Heart left ventricle (tissue), 16 donors: ENCODE measurements around the gene MAP4K2. TPM values are rescaled to one million over a fixed set of nuclear protein-coding genes. Genes with fewer than 3 reads are reported as not detected.

Experiments used
- ATAC-seq, 4 donors: fragments of 200-7000 bp; cut with Tn5 transposase; one replicate each; pipeline ENCODE4 v1.9.1; 2020 to 2022; ENCODE audit warnings: moderate library complexity in 4 of 4, mild to moderate bottlenecking in 3 of 4, moderate number of reproducible peaks in 1 of 4
- DNase-seq, 5 donors: peaks; one replicate each; pipeline ENCODE4 v3.0.0-alpha.2; 2020
- H3K27ac ChIP-seq, 12 donors: fragments of 200-600 bp; sonication (generic) in 4 of 12; one replicate each; pipeline versions ENCODE4 v1.5.0 to v1.8.0; 2016 to 2022; ENCODE audit warnings: mild to moderate bottlenecking in 2 of 12
- H3K27me3 ChIP-seq, 9 donors: fragments of 200-600 bp; sonication (generic) in 2 of 9; one replicate each; pipeline versions ENCODE4 v1.5.1 to v1.8.0; 2016 to 2022; ENCODE audit warnings: mild to moderate bottlenecking in 3 of 9
- H3K36me3 ChIP-seq, 9 donors: fragments of 200-600 bp; sonication (generic) in 2 of 9; one replicate each; pipeline versions ENCODE4 v1.5.0 to v1.8.0; 2018 to 2022; ENCODE audit warnings: mild to moderate bottlenecking in 2 of 9
- H3K4me1 ChIP-seq, 12 donors: fragments of 200-600 bp; sonication (generic) in 4 of 12; one replicate each; pipeline versions ENCODE4 v1.5.0 to v1.8.0; 2016 to 2022; ENCODE audit warnings: mild to moderate bottlenecking in 3 of 12
- H3K4me3 ChIP-seq, 12 donors: fragments of 200-600 bp; sonication (generic) in 4 of 12; one replicate each; pipeline versions ENCODE4 v1.5.0 to v1.8.0; 2017 to 2022; ENCODE audit warnings: mild to moderate bottlenecking in 9 of 12, moderate library complexity in 4 of 12
- H3K9me3 ChIP-seq, 12 donors: fragments of 200-600 bp; sonication (generic) in 4 of 12; one replicate each; pipeline versions ENCODE4 v1.5.0 to v1.8.0; 2016 to 2022; ENCODE audit warnings: mild to moderate bottlenecking in 1 of 12
- POLR2A ChIP-seq, 2 donors: fragments of 450-650 bp; IDR thresholded peaks; one replicate each; pipeline ENCODE4 v1.6.1; 2017; ENCODE audit warnings: antibody characterized with exemption in 2 of 2, mild to moderate bottlenecking in 2 of 2, moderate library complexity in 2 of 2
- WGBS, 4 donors: extraction: QIAGEN DNeasy Blood & Tissue Kit in 2 of 4; methylation state at CpG; one replicate each; pipeline versions ENCODE4 v1.1.5 to v1.1.7; 2013 to 2018; 5-methylcytosine and 5-hydroxymethylcytosine counted together
- intact Hi-C, 10 donors: fragments of 100-400 bp; cut with DNase I; formaldehyde crosslinking; loops; one replicate each; pipeline versions ENCODE4 v1.11.1 to v1.14.2; 2022
- polyA plus RNA-seq, 2 donors: library from polyadenylated mRNA; stranded (reverse); fragments of 200-250 nt; gene quantifications; one replicate each; pipeline ENCODE4 v1.2.3, GENCODE V29; 2013
- total RNA-seq, 9 donors: library from RNA; depleted of rRNA in 2 of 9; stranded (reverse); fragments of >200 nt in 2 of 9; fragmentation: NEBNext Ultra II Directional in 3 of 9; extraction: Animal tissue kit (Norgen Biotek cat#: 25700) in 3 of 9; gene quantifications; one replicate each; pipeline versions ENCODE4 v1.1.0 to v1.2.4, GENCODE V29; 2016 to 2023
- TF ChIP-seq, protein P1 (sequence below), 12 donors: fragments of 200-600 bp; sonication (generic) in 4 of 12; IDR thresholded peaks; one replicate each; pipeline versions ENCODE4 v1.5.0 to v1.8.0; 2018 to 2022; ENCODE audit warnings: antibody characterized with exemption in 12 of 12, mild to moderate bottlenecking in 5 of 12
- donor health status: ischemic (EF 13 %, LVEDD 7.1; RV severe dilation, severe dysfunction).
- donor health status: healthy with polysubstance abuse.
- donor health status: DM: no; HTN: yes; CAD: no.
- donor health status: DM: no; HTN: no; CAD: no.
- donor health status: ischemic (EF 25% LVEDD 6.9; RV normal size, moderate dysfunction).
- donor health status: ischemic (EF 25% LVEDD 5.7; RV mildly dilated, moderate dysfunction).
- donor health status: healthy.
- donor health status: DM: yes; HTN: yes; CAD: no.
- donor health status: ischemic (EF 35%, LVEDD 5.7; RV mildly dilated, moderate dysfunction).
- donor health status: nonischemic (EF 11% LVEDD 7.7; RV severe dilation, severe dysfunction).
- donor health status: DM: yes; HTN: yes; CAD: no.
- donor health status: PGD.
- donor health status: ischemic (EF 29% LVEDD 5.4; RV normal size, mild dysfunction).
- donor health status: nonischemic (EF 23%, LVEDD 6.1; RV moderate dilation, normal function).

Gene MAP4K2
- total and polyA plus RNA-seq, 11 donors, result 7.0 to 27.5 (median 8.6) TPM

GRCh38 chr11:64793271-64794160 is 9.5 kb downstream of the MAP4K2 start:
- peak overlapping the region in 11 of 12 donors; percentile 25 to 68 (median 55) for H3K27ac ChIP-seq
- 48 to 58% (median 53%) methylated on average over 11 of the region's 11 CpGs for WGBS, 4 donors

DNA sequence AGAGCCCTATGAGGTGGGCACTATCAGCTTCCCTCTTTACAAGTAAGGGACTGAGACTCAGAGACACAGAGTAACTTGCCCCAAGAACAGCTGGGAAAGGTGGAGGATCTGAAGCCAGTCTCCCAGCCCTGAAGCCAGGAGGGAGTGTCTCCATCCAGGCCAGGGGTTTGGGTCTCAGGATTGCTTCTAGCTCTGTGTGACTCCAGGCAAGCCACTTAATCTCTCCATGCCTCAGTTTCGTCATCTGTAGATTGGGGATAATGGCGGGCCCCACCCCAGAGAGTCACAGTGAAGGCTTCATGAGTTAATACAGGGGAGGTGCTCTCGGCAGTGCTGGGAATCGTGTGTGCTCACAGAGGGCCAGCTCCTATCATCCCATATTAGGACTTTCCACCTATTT is 10.5 kb downstream of the MAP4K2 start:
- TF ChIP-seq POLR2A (IDR thresholded peaks at IDR 0.05), result no peak
- TF ChIP-seq, protein P1, sequence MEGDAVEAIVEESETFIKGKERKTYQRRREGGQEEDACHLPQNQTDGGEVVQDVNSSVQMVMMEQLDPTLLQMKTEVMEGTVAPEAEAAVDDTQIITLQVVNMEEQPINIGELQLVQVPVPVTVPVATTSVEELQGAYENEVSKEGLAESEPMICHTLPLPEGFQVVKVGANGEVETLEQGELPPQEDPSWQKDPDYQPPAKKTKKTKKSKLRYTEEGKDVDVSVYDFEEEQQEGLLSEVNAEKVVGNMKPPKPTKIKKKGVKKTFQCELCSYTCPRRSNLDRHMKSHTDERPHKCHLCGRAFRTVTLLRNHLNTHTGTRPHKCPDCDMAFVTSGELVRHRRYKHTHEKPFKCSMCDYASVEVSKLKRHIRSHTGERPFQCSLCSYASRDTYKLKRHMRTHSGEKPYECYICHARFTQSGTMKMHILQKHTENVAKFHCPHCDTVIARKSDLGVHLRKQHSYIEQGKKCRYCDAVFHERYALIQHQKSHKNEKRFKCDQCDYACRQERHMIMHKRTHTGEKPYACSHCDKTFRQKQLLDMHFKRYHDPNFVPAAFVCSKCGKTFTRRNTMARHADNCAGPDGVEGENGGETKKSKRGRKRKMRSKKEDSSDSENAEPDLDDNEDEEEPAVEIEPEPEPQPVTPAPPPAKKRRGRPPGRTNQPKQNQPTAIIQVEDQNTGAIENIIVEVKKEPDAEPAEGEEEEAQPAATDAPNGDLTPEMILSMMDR (IDR thresholded peaks at IDR 0.05), result no peak
- H3K4me1 ChIP-seq, result peaks cover 0 to 16% (median 5%) of the 10 kb centered on the region in 12 donors
- H3K27me3 ChIP-seq, result no peaks in the 10 kb centered on the region
- 93 to 98% (median 95%) methylated on average over 4 of the region's 4 CpGs for WGBS, 4 donors
- no peak overlapping the region for H3K27ac ChIP-seq
- intact Hi-C loops, result loop anchor here in 1 of 10 donors (5.0 kb wide), 1 partner anchor 100 kb away; no protein-coding TSS in a partner anchor
- H3K36me3 ChIP-seq, result peaks cover 0 to 54% (median 27%) of the 10 kb centered on the region in 9 donors
- DNase-seq (no peak), ATAC-seq (no peak)
- H3K4me3 ChIP-seq, result no peak overlapping the region
- H3K9me3 ChIP-seq, result no peaks in the 10 kb centered on the region

More at GRCh38 chr11:64793271-64794160, 9.5 kb downstream of the MAP4K2 start:
- intact Hi-C loops, result loop anchor here in 1 of 10 donors (5.0 kb wide), 1 partner anchor 99 kb away; no protein-coding TSS in a partner anchor
- Histone ChIP-seq H3K4me1 (peaks cover 0 to 16% (median 5%) of the 10 kb centered on the region in 12 donors), H3K9me3 (no peaks in the 10 kb centered on the region), H3K36me3 (peaks cover 0 to 54% (median 27%) of the 10 kb centered on the region in 9 donors), H3K4me3 (no peak overlapping the region), H3K27me3 (no peaks in the 10 kb centered on the region)
- no peak for DNase-seq
- TF ChIP-seq POLR2A (IDR thresholded peaks at IDR 0.05), result no peak
- TF ChIP-seq, protein P1 (IDR thresholded peaks at IDR 0.05), result no peak
- peak in 2 of 4 donors; percentile 12 to 53 for ATAC-seq

GRCh38 chr11:64791781-64792291 is 11.2 kb downstream of the MAP4K2 start:
- WGBS, 4 donors, result 90 to 94% (median 93%) methylated on average over 12 to 14 of the region's 14 CpGs
- TF ChIP-seq POLR2A (IDR thresholded peaks at IDR 0.05), result no peak
- TF ChIP-seq, protein P1 (IDR thresholded peaks at IDR 0.05), result no peak
- intact Hi-C loops, result loop anchor here in 1 of 10 donors (5.0 kb wide), 1 partner anchor 100 kb away; no protein-coding TSS in a partner anchor
- peaks cover 0 to 16% (median 5%) of the 10 kb centered on the region in 12 donors for H3K4me1 ChIP-seq
- DNase-seq (peak in 1 of 5 donors; percentile 22), ATAC-seq (no peak)
- no peak overlapping the region for H3K4me3 ChIP-seq
- H3K27me3 ChIP-seq, result no peaks in the 10 kb centered on the region
- H3K9me3 ChIP-seq, result no peaks in the 10 kb centered on the region
- peaks cover 0 to 49% (median 22%) of the 10 kb centered on the region in 9 donors for H3K36me3 ChIP-seq
- no peak overlapping the region for H3K27ac ChIP-seq
